IgD-negative memory B cell (primary cell): ENCODE data around the gene DCAF17. TPM values are rescaled to one million over a fixed set of nuclear protein-coding genes. Genes with fewer than 3 reads are reported as not detected.
A peak's percentile ranks its signal among the peaks of the same experiment; 100 is the strongest.

Experiments
- H3K27ac Mint-ChIP-seq, 3 donors: one replicate each; pipeline ENCODE4 v1.8.0; 2020 to 2022; ENCODE audit warnings: mild to moderate bottlenecking in 3 of 3, mixed read lengths in 3 of 3, moderate library complexity in 1 of 3
- H3K27me3 Mint-ChIP-seq: one replicate; pipeline ENCODE4 v1.8.0; 2021; ENCODE audit warnings: mixed read lengths
- H3K36me3 Mint-ChIP-seq: one replicate; pipeline ENCODE4 v1.8.0; 2020; ENCODE audit warnings: mild to moderate bottlenecking, mixed read lengths
- H3K4me1 Mint-ChIP-seq, 3 donors: one replicate each; pipeline ENCODE4 v1.8.0; 2020 to 2022; ENCODE audit warnings: mixed read lengths in 3 of 3, mild to moderate bottlenecking in 1 of 3
- H3K4me3 Mint-ChIP-seq, 4 donors: one replicate each; pipeline ENCODE4 v1.8.0; 2020 to 2022; ENCODE audit warnings: mild to moderate bottlenecking in 4 of 4, mixed read lengths in 4 of 4, moderate library complexity in 3 of 4
- H3K9me3 Mint-ChIP-seq, 3 donors: one replicate each; pipeline ENCODE4 v1.8.0; 2020 to 2021; ENCODE audit warnings: mixed read lengths in 3 of 3, mild to moderate bottlenecking in 1 of 3
- polyA plus RNA-seq: library from polyadenylated mRNA; unstranded; fragments of 300-500 nt; fragmentation: Illumina TruSeq; gene quantifications from one replicate; pipeline ENCODE4 v1.2.3, GENCODE V29; 2021

DCAF17 gene
- polyA plus RNA-seq, 1 donor from 2014 or later = 13.3 TPM

GRCh38 chr2:171460537-171460936 lies 26.5 kb downstream of the DCAF17 start:
- Mint-ChIP-seq H3K27me3 (no peaks in the 10 kb centered on the region), H3K9me3 (no peaks in the 10 kb centered on the region), H3K36me3 (peaks cover 19% of the 10 kb centered on the region), H3K4me1 (no peaks in the 10 kb centered on the region), H3K4me3 (no peak overlapping the region), H3K27ac (no peak overlapping the region)

- no peaks in the 10 kb centered on the region for H3K27me3 Mint-ChIP-seq
- H3K9me3 Mint-ChIP-seq = no peaks in the 10 kb centered on the region
- H3K4me3 Mint-ChIP-seq = no peak overlapping the region
- H3K4me1 Mint-ChIP-seq = peaks cover 0 to 1% (median 0%) of the 10 kb centered on the region in 3 donors
- H3K27ac Mint-ChIP-seq = no peak overlapping the region
- H3K36me3 Mint-ChIP-seq = peaks cover 6% of the 10 kb centered on the region
These were observed 35.1 kb downstream of the DCAF17 start for GRCh38 chr2:171469176-171469575.

GRCh38 chr2:171470129-171470528 lies 36.1 kb downstream of the DCAF17 start:
- Mint-ChIP-seq H3K27ac (no peak overlapping the region), H3K36me3 (peaks cover 9% of the 10 kb centered on the region)

GRCh38 chr2:171475979-171476378 lies 42.0 kb downstream of the DCAF17 start:
- peaks cover 0 to 1% (median 0%) of the 10 kb centered on the region in 3 donors for H3K4me1 Mint-ChIP-seq
- no peaks in the 10 kb centered on the region for H3K9me3 Mint-ChIP-seq
- H3K36me3 Mint-ChIP-seq = peaks cover 11% of the 10 kb centered on the region
- no peak overlapping the region for H3K4me3 Mint-ChIP-seq
- H3K27me3 Mint-ChIP-seq = no peaks in the 10 kb centered on the region
- H3K27ac Mint-ChIP-seq = no peak overlapping the region

More at GRCh38 chr2:171470129-171470528, 36.1 kb downstream of the DCAF17 start:
- Mint-ChIP-seq H3K4me3 (no peak overlapping the region), H3K4me1 (peaks cover 0 to 1% (median 0%) of the 10 kb centered on the region in 3 donors), H3K9me3 (no peaks in the 10 kb centered on the region), H3K27me3 (no peaks in the 10 kb centered on the region)

GRCh38 chr2:171478345-171478744 lies 44.3 kb downstream of the DCAF17 start:
- Mint-ChIP-seq H3K36me3 (peaks cover 8% of the 10 kb centered on the region), H3K27me3 (no peaks in the 10 kb centered on the region), H3K27ac (peak overlapping the region in 1 of 3 donors; percentile 6), H3K4me1 (no peaks in the 10 kb centered on the region), H3K4me3 (no peak overlapping the region), H3K9me3 (no peaks in the 10 kb centered on the region)

GRCh38 chr2:171479154-171479814 lies 45.3 kb downstream of the DCAF17 start:
- H3K27me3 Mint-ChIP-seq = no peaks in the 10 kb centered on the region
- no peak overlapping the region for H3K27ac Mint-ChIP-seq
- H3K36me3 Mint-ChIP-seq = peaks cover 7% of the 10 kb centered on the region
- H3K4me3 Mint-ChIP-seq = no peak overlapping the region
- no peaks in the 10 kb centered on the region for H3K4me1 Mint-ChIP-seq
- no peaks in the 10 kb centered on the region for H3K9me3 Mint-ChIP-seq

- Mint-ChIP-seq H3K4me3 (no peak overlapping the region), H3K4me1 (no peaks in the 10 kb centered on the region), H3K9me3 (no peaks in the 10 kb centered on the region), H3K27ac (peak overlapping the region in 1 of 3 donors; percentile 4), H3K36me3 (peaks cover 5% of the 10 kb centered on the region), H3K27me3 (no peaks in the 10 kb centered on the region)
These were observed 46.9 kb downstream of the DCAF17 start for GRCh38 chr2:171480908-171481307.

- H3K36me3 Mint-ChIP-seq = peaks cover 8% of the 10 kb centered on the region
- H3K27me3 Mint-ChIP-seq = no peaks in the 10 kb centered on the region
- H3K9me3 Mint-ChIP-seq = no peaks in the 10 kb centered on the region
- H3K4me3 Mint-ChIP-seq = no peak overlapping the region
- no peaks in the 10 kb centered on the region for H3K4me1 Mint-ChIP-seq
- no peak overlapping the region for H3K27ac Mint-ChIP-seq
These were observed 48.3 kb downstream of the DCAF17 start for GRCh38 chr2:171482308-171482707.

- H3K27me3 Mint-ChIP-seq = no peaks in the 10 kb centered on the region
- peaks cover 8% of the 10 kb centered on the region for H3K36me3 Mint-ChIP-seq
- H3K27ac Mint-ChIP-seq = peak overlapping the region in 1 of 3 donors; percentile 85
- peaks cover 0 to under 1% (median 0%) of the 10 kb centered on the region in 3 donors for H3K9me3 Mint-ChIP-seq
- H3K4me1 Mint-ChIP-seq = no peaks in the 10 kb centered on the region
- H3K4me3 Mint-ChIP-seq = no peak overlapping the region
These were observed 48.9 kb downstream of the DCAF17 start for GRCh38 chr2:171482877-171483276.

- H3K4me3 Mint-ChIP-seq = no peak overlapping the region
- no peaks in the 10 kb centered on the region for H3K27me3 Mint-ChIP-seq
These were observed 49.8 kb downstream of the DCAF17 start for GRCh38 chr2:171483793-171484192.

GRCh38 chr2:171485116-171485515 lies 51.1 kb downstream of the DCAF17 start:
- Mint-ChIP-seq H3K27ac (no peak overlapping the region), H3K27me3 (no peaks in the 10 kb centered on the region), H3K36me3 (peaks cover 7% of the 10 kb centered on the region), H3K9me3 (peaks cover 0 to 9% (median 5%) of the 10 kb centered on the region in 3 donors), H3K4me1 (no peaks in the 10 kb centered on the region), H3K4me3 (no peak overlapping the region)

More at GRCh38 chr2:171483793-171484192, 49.8 kb downstream of the DCAF17 start:
- Mint-ChIP-seq H3K4me1 (no peaks in the 10 kb centered on the region), H3K36me3 (peaks cover 8% of the 10 kb centered on the region), H3K9me3 (peaks cover 0 to 4% (median 2%) of the 10 kb centered on the region in 3 donors), H3K27ac (peak overlapping the region in 1 of 3 donors; percentile 37)

GRCh38 chr2:171487201-171487600 lies 53.2 kb downstream of the DCAF17 start:
- H3K27me3 Mint-ChIP-seq = no peaks in the 10 kb centered on the region
- H3K36me3 Mint-ChIP-seq = peaks cover 4% of the 10 kb centered on the region
- H3K27ac Mint-ChIP-seq = no peak overlapping the region
- no peaks in the 10 kb centered on the region for H3K4me1 Mint-ChIP-seq
- H3K4me3 Mint-ChIP-seq = no peak overlapping the region
- H3K9me3 Mint-ChIP-seq = peaks cover 0 to 9% (median 5%) of the 10 kb centered on the region in 3 donors

GRCh38 chr2:171487803-171488259 lies 53.8 kb downstream of the DCAF17 start:
- Mint-ChIP-seq H3K4me3 (no peak overlapping the region), H3K27me3 (no peaks in the 10 kb centered on the region), H3K36me3 (peaks cover 4% of the 10 kb centered on the region), H3K27ac (no peak overlapping the region), H3K9me3 (peaks cover 0 to 9% (median 5%) of the 10 kb centered on the region in 3 donors), H3K4me1 (no peaks in the 10 kb centered on the region)

- peaks cover 2 to 9% (median 5%) of the 10 kb centered on the region in 3 donors for H3K9me3 Mint-ChIP-seq
- peaks cover 4% of the 10 kb centered on the region for H3K36me3 Mint-ChIP-seq
- no peak overlapping the region for H3K4me3 Mint-ChIP-seq
- H3K4me1 Mint-ChIP-seq = no peaks in the 10 kb centered on the region
- H3K27me3 Mint-ChIP-seq = no peaks in the 10 kb centered on the region
- H3K27ac Mint-ChIP-seq = no peak overlapping the region
These were observed 56.6 kb downstream of the DCAF17 start for GRCh38 chr2:171490577-171490976.

GRCh38 chr2:171491292-171491691 lies 57.3 kb downstream of the DCAF17 start:
- peaks cover 5% of the 10 kb centered on the region for H3K36me3 Mint-ChIP-seq
- no peaks in the 10 kb centered on the region for H3K27me3 Mint-ChIP-seq
- H3K9me3 Mint-ChIP-seq = peaks cover 2 to 9% (median 5%) of the 10 kb centered on the region in 3 donors
- H3K4me1 Mint-ChIP-seq = no peaks in the 10 kb centered on the region
- H3K4me3 Mint-ChIP-seq = no peak overlapping the region
- H3K27ac Mint-ChIP-seq = no peak overlapping the region

GRCh38 chr2:171492664-171493063 lies 58.6 kb downstream of the DCAF17 start:
- H3K4me3 Mint-ChIP-seq = no peak overlapping the region
- H3K4me1 Mint-ChIP-seq = no peaks in the 10 kb centered on the region
- no peak overlapping the region for H3K27ac Mint-ChIP-seq
- no peaks in the 10 kb centered on the region for H3K27me3 Mint-ChIP-seq
- H3K36me3 Mint-ChIP-seq = peaks cover 7% of the 10 kb centered on the region
- H3K9me3 Mint-ChIP-seq = peaks cover 2 to 13% (median 7%) of the 10 kb centered on the region in 3 donors
